UCSD-AML1 (cell line): ENCODE data around the gene ARMC8.

ENCODE experiments used
- DNase-seq: peaks from one replicate; lab custom pipeline; 2025; ENCODE audit not compliant: unreplicated experiment; lab: John Stamatoyannopoulos, UW

Gene ARMC8

DNA sequence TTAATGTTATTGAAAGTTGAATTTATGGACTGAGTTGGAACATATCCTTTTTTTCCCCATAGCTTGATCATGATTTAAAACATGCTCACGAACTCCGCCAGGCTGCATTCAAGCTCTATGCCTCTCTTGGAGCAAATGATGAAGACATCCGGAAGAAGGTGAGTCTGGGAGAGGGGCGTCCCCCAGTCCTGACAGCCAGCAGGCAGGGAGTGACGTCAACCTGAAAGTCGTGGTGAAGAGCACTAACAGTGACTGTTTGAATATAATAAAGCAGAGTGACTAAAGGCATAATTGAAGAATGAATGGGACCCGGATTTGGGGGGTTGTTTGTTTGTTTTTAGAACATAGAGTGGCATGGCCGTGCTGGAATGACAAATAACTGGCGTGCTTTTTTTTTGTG, 57.9 kb downstream of the ARMC8 start:
- no peak for DNase-seq

DNA sequence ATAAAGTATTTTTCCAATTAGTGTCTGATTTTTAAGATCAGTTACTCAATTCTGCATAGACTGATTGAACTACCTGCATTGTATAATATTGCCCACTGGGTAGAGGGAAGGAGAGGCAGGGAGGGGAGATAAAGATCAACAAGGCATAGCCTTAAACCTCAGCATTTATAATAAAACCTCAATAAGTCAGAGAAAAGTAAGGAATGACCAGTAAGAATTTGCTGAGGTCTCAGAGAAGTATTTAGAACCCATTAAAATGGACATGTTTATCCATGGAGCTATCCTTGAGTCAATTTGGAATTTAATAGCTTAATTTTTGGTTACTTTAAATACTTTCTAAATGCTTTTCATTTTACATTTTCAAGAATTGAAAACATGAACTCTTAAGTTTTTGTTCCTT, 62.5 kb downstream of the ARMC8 start:
- DNase-seq, result no peak

DNA sequence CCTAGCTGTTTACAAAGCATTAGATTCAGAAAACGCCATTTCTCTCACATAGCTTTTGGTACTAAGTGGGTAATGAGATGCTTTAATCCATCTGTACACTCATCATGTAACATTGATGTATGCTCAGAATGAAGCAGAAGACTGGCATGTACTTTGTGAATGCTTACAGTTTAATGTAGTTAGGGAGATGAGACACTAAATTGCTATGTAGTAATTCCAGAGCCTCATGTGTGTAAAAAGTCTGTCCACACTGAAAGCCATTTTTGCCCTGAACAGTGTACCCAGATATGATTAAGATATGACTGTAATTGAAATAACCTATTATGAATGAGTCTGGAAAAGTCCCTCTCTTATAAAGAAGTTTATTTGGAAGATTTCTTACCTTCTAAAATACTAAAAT, 66.5 kb downstream of the ARMC8 start:
- DNase-seq, result no peak

DNA sequence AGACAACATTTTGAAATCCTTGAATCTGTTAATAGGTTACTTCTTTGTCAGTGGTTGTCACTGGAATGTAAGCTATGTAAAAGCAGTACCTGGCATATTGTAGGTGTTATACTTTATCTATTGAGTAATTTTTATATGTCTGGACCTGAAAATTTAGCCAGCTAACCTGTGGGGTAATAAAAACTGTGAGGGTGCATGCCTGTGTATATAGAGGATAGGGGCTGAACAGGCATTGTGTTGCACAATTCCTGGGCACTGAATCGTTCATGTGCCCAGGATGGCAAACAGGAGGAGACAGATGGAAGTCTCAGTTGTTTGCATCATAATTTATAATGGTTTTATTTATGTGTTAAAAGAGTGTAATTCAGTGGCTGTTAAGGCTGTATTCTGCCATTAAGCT, 67.1 kb downstream of the ARMC8 start:
- no peak for DNase-seq

DNA sequence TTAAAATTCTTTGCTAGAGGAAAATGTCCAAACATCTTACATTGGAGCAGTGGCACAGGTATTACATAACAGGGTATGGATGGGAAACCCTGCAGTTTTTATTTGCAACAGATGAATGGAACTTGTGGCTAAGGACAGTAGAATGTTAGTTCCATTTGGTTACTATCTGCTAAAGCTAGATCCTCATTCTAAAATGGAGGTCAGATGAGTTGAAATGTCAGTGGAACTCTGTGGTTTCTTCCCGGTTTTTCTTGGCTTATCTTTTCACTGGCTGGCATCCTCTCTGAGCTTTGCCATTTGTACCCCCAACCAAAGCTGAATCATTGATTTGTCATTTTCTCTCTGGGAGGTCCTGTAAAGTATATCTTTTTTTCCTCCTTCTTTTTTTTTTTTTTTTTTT, 68.9 kb downstream of the ARMC8 start:
- DNase-seq, result no peak

DNA sequence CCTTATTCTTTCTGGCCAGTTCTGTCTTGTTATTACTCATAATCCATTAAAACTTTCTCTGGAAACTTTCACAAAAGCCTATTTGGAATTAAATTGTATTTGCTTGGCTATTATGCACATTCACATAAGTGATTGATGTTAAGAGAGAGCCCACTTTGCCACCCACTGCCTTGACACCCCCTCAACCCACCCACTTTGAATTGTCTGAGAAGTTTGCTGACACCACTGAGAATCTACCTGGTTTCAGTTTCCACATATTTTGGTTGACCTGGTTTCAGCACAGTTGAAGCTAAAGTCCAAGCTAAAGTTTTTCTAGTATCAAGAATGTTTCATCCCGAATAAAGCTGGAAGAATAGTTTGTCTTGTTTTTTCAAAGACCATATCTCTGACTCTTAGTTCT, 70.9 kb downstream of the ARMC8 start:
- no peak for DNase-seq

DNA sequence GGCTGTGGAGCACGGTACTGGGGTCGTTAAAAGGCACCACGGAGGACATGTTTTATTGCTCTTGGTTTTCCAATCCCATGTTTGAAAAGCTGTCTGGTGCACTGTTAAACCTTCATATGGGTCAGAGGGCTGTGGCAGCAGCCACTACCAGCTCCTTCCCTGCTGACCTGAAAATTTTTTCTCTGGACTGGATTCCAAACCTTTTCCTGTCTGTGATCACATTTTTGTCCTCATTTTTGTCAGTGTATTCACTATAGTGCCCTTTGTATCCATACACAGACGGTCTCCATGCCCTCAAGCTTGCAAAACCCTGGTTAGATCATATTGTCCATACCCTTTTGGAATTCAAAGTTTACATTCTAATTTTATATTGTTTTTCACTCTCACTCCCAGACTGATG, 72.0 kb downstream of the ARMC8 start:
- DNase-seq, result no peak

DNA sequence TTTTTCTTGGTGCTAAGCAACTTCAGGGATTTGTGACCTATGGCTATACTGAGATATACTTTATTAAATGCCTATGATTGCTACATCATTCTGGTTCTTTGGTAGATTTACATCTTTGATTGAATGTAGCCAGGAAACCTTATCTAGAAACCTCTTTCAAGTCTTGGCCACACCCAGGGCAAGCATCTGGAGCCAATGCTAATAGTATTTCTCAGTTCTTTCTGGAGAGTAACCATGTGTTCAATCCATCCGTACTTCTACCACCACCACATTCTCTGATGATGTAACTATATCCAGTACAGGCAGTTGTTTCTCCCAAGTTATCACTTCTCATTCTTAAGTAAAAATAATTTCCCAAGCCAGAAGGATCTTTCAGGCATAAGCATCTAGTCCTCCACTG, 73.5 kb downstream of the ARMC8 start:
- DNase-seq, result no peak

DNA sequence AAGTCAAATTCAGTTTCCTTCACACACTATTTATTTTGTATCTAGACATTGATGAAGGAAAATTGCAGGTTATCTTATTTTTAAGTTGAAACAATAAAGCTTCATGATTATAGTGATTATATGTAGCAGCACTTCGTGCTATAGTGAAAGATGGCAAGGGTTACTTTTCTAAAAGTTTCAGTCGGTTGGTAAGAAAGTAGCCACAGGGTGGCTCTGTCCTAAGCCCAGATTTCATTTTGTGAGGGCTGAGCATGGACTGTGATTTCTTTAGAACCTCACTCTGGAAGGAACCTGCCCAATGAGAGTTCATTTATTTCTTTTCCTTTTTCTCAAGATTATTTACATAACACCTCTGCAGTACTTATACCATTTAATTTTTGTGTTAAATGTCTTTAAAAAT, 76.0 kb downstream of the ARMC8 start:
- no peak for DNase-seq

DNA sequence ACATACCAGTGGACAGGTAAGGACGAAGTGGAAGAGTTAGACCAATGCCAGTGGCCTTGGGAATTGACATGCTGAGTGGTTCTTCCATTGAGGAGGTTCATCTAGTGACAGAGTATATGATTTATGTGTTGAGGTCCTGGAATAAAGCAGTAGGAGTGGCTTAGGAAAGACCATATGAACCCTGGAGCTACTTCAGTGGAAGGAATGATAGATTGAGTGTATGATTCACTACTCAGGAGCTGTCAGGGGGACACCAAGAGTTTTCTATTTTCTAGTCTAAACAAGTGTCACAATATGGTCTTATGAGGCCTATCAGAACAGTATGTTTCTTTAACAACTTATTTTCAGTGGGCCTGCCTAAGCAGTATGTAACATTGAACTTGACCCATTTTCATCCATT, 78.6 kb downstream of the ARMC8 start:
- DNase-seq, result no peak

DNA sequence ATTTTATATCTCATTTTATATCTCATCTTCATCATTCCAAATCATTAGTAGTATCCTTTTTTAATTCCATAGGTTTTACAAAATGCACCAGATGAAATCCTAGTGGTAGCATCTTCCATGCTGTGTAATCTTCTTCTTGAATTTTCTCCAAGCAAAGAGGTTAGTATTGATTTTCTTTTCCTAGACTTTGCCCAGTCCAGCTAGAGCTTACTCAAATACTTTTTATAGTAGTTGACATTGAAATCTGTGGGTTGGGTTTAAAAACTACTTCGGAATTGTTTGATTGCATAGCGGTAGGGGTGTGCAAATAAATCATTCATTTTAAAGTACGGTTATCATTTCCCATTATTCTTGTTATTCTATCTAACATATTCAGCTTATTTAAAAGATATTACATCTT, 80.0 kb downstream of the ARMC8 start:
- DNase-seq, result no peak

DNA sequence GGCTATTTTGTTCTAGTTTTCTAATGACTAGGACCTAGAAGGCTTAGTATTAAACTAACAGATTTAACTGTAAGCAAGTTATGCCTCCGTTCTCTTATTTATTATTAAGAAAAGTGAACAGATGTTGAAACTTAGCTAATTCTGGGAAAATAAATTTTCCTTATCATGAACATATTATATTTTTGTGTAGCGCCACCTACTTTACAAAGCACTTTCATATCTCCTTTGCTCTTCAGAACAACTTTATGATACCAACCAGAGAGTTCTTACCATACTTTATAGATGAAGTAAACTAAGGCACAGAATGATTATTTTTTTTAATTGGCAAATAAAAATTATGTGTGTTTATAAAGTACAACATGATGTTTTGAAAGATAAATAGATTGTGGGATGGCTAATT, 83.1 kb downstream of the ARMC8 start:
- no peak for DNase-seq

DNA sequence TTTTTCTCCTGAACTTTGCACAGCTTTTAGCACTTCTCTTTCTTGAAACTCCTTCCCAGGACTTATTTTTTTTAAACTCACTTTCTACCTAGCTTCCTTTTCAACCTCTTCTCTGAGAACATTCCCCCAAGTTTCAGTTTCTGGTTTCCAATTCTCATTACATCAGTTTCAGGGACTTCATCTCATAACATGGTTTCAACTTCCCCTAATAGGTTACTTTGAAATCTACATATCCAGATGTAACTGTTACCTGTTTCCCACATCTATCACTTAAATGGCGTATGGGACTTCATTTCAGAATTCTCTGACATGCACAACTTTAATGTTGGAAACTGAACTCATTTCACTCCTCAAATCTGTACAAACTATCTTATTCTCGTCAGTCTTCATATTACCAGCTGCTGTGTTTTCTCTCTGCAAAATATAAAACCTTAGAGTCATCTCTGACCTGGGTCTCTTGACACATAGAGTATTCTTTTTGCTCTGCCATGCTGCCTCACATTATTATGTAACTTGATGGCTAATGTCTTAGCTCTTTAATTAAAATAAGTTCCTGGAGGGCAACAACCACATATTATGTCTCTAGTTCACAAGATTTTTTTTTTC, 84.2 kb downstream of the ARMC8 start:
- DNase-seq, result no peak

DNA sequence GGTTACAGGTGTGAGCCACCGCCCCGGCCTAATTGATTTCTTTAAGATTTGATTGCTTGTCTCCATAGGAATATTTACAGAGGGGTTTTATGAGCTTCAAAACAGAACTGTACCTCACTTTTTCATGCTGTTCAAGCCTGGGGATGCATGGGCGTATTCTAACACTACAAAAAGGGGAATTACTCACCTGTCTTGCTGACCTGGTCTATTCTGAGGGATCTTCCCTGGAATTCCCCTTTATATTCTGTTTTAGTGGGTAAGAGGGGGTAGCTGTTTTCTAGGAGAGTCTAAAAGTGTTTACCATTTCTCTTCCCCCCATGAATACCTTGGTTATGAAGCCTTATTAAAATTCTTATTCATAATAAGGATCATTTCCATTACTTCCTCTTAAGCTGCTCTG, 94.5 kb downstream of the ARMC8 start:
- no peak for DNase-seq

DNA sequence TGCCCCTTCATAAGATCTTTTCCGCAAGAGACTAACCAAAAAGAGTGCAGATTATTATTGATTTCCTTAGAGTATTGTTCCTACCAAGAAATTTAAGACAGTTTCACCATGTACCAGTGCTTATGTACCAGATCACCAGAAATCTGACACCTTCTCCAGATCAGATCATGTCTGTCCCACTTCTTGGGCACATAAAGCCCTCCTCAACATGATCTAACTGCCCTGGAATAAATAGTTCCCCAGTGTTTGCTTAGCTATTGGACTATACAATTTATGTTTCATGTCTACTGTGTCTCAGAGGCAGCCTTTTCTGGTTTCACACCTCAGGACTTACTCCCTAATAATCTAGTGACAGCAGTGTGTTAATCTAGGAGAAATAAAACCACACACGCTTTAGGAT, 95.7 kb downstream of the ARMC8 start:
- no peak for DNase-seq

DNA sequence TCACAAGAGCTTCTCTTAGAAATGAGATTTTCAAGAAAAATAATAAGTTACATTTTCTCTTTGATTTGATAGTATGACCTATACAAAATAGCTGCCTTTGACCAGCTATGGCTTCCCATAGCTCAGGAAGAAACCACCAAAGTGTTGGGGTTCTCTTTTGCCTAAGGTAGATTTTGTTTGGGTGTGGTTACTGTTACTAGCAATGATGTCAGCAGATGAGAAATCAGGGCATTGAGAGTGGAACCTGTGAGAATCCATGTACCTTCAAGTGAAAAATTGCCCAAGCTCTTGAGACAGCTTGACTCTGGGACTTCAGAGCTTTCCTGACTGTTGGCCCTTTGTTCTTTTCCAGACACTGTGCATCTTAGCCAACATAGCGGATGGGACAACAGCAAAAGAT, 97.0 kb downstream of the ARMC8 start:
- no peak for DNase-seq

DNA sequence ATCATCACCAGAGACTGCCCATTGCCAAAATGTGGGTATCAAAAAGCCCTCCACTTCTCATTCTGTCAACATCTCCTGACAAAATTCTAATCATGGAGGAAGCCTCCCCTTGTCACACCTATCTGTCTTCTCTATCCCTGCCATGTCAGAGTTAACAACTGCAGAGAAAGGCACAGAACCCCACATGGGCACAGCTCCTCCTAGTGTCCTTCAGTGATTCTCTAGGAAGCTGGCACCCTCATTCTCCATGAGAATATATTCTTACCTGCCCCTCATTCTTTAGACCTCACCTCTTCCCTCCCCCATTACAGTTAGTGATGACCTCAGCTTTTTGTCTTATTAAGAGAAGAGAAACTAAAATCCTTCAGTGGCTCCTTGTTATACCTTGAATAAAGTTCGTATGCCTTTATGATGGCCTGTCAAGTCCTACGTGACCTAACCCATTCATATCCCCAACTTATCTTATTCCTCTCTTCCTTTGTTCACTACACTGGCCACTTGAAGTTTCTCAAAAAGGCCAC, 97.9 kb downstream of the ARMC8 start:
- DNase-seq, result no peak

DNA sequence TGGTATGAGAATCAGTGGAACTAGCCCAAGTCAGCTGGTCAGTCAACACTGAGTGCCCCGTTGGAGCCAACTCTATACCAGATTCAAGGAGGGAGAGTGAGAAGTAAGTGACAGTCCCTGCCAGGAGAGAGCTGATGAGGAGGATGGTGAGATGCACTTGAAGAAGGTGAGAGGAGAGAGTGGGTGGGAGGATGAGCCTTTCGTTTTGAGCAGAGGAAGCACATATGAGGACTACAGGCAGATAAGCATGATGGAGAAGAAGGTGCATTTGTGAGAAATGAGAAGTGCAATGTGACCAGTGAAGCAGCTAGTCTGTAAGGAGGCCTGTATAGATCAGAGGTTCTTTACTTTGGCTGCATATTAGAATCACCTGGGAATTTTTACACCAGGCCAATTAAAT, 102.2 kb downstream of the ARMC8 start:
- DNase-seq, result no peak

DNA sequence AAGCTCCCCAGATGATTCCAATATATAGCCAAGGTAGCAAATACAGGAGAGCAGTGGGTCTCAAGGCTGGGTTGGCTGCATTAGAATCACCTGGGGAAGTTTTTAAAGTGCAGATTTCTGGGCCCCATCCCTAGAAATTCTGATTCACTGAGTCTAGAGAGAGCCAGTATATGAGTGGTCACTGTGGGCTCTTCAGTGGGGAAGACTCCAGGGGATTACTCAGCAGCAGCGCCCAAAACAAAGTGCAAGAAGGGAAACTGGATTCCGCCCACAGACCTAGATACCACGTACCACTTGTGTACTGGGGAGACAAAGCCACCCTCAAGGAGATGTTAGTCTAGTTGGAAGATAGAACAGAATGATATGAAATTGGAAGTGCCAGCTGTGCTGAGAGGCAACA, 102.6 kb downstream of the ARMC8 start:
- no peak for DNase-seq

DNA sequence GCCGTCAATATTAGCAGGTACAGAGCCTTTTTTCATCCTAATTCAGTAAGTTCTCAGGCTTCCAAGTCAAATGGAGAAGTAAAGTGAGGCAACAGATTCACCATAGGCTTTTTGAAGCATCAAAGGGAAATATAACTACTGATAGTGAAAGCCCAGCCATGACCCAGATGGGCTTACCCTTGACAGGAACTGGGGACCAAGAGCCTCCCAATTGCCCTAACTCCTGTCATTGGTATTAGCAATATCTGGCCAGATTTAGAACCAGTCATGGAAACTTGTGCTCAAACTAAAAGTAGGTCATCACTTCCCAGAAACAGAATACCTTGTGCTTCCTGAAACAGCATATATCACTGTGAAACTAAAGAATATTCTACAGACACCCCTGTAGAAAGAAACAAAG, 109.5 kb downstream of the ARMC8 start:
- DNase-seq, result no peak

DNA sequence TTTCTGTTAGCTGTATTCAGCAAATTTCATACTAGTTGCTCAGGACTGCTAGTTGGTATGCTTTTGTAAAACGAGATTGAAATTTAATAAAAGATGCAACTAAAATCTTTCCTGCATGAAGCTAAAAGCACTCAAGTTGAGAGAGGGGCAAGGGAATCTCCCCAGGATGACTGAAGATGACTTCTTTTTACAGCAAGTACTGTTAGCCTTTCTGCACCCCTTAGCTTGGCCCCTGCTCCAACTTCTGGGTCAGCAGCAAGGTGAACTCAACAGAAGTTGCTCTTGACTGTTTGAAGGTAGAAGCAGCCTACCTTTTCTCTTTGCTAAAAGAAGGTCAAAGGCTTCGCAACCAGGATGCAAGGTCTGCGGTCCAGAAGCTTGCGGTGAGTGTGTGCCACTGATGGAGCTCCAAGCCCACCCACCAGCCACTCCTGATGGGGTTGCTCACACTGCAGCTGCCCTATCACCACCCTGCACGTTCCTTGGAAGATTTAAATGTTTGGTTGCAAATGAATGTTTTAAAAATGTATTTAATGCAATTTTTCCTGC, 110.0 kb downstream of the ARMC8 start:
- no peak for DNase-seq

DNA sequence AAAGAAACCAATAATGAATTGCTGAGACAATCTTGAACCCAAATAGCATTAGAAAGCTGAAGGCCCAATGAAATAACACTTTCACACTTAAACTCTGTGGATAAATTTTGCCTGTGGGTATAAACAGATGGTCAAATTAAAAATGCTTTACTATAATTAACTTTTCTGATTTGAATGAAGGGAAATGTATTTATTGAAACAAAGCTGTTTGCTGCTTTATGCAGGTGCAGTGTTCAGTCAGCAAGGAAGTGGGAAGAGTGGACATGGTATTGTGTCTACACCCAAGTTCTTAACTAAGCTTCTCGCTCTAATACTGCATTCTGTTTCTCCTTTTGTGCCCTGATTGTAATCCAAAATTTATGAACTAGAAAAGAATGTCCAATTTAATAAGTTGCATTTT, 110.8 kb downstream of the ARMC8 start:
- no peak for DNase-seq

DNA sequence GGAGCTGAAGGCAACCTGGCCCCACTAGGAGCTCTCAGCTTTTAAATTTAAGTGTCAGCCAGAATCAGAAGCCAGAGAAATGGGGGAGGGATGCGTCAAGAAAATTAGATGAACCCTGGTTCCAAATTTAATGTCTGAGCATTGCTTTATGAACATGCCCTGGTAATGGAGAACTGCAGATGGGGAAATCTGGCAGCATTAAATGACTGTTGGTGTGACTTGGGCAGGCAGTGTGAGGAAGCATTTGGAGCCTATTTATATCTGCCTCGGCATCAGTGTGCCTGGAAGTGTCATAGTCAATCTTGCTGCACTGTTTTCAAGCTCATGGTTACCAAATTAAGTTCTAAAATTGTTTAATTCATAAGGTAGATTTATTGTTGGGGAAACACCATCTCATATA, 113.5 kb downstream of the ARMC8 start:
- DNase-seq, result no peak
